ENCODE results near the gene PHF11.

The PHF11 gene

GRCh38 chr13:49516467-49516866, 20.7 kb downstream of the PHF11 start:
- no peak for TF ChIP-seq EZH2phosphoT487 (IDR thresholded peaks at IDR 0.05; ENCODE audit: low read depth)
- no peak for TF ChIP-seq CTCF (IDR thresholded peaks at IDR 0.05; ENCODE audit: low read depth, low read length)
- H3K9me3 ChIP-seq (ENCODE audit: insufficient read depth, low read length), result no peaks in the 10 kb centered on the region
- no peak overlapping the region for H3K9ac ChIP-seq (ENCODE audit: low read length)
- no peaks in the 10 kb centered on the region for H3K27me3 ChIP-seq (ENCODE audit: low read depth, low read length)
- H2AFZ ChIP-seq (ENCODE audit: low read depth, low read length), result no peak overlapping the region
- H3K4me2 ChIP-seq (ENCODE audit: low read length), result no peak overlapping the region
- no peak overlapping the region for H3K4me3 ChIP-seq (ENCODE audit: low read length)
- H3K36me3 ChIP-seq (replicated peaks; ENCODE audit: low read depth, low read length), result peaks cover 38% of the 10 kb centered on the region
- no peaks in the 10 kb centered on the region for H3K79me2 ChIP-seq (ENCODE audit: low read length)
- H3K27ac ChIP-seq (ENCODE audit: low read length), result no peak overlapping the region
- no peaks in the 10 kb centered on the region for H3K4me1 ChIP-seq (ENCODE audit: low read length)
- no peaks in the 10 kb centered on the region for H4K20me1 ChIP-seq (ENCODE audit: insufficient read depth, low read length)

DNA sequence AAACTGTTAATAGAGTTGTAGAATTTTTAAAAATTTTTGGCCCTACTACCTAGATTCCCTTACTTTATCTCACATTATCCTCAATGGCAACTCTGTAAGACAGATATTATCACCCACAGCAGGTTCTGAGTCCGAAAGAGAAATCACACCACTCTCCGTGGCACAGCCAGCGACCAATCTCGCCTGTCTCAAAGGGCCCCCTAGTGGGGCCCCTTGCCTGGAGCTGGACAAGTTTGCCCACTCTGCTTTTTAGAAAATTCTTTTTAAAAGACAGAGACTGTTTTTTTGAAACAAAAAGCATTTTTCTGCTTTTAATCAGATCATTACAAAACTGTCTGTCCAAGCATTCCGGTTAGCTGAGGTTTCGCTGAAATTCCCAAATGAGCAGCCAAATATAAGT, 21.7 kb downstream of the PHF11 start:
- H3K4me3 ChIP-seq (ENCODE audit: low read length), result no peak overlapping the region
- TF ChIP-seq EZH2phosphoT487 (IDR thresholded peaks at IDR 0.05; ENCODE audit: low read depth) (no peak), CTCF (IDR thresholded peaks at IDR 0.05; ENCODE audit: low read depth, low read length) (peak; percentile 40; the same call in 1 of the 2 replicates)
- H3K79me2 ChIP-seq (ENCODE audit: low read length), result no peaks in the 10 kb centered on the region
- no peak overlapping the region for H3K4me2 ChIP-seq (ENCODE audit: low read length)
- no peak overlapping the region for H3K9ac ChIP-seq (ENCODE audit: low read length)
- no peaks in the 10 kb centered on the region for H3K27me3 ChIP-seq (ENCODE audit: low read depth, low read length)
- no peak overlapping the region for H2AFZ ChIP-seq (ENCODE audit: low read depth, low read length)
- peaks cover 44% of the 10 kb centered on the region for H3K36me3 ChIP-seq (replicated peaks; ENCODE audit: low read depth, low read length)
- no peaks in the 10 kb centered on the region for H3K9me3 ChIP-seq (ENCODE audit: insufficient read depth, low read length)
- no peaks in the 10 kb centered on the region for H4K20me1 ChIP-seq (ENCODE audit: insufficient read depth, low read length)
- H3K4me1 ChIP-seq (ENCODE audit: low read length), result peaks cover 6% of the 10 kb centered on the region
- H3K27ac ChIP-seq (ENCODE audit: low read length), result no peak overlapping the region

DNA sequence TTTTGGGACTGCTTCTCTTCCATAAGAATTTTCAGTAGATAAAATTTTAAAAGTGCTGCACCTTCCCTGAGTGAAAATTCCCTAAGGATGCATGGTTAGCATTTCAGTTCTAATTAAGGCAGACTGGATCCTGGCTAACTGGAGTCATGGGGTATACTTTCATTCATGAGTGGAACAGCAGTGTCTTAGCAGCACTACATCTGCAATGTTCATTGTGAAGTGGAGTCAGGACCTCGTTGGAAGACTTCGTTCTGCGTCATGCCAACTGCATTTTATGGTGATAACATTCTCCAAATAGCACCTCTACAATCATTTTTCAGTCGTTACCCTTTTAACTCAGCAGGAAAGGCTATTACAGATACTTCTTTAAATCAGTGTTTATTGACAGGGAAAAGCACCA, 25.5 kb downstream of the PHF11 start:
- no peak overlapping the region for H3K27ac ChIP-seq (ENCODE audit: low read length)
- H4K20me1 ChIP-seq (ENCODE audit: insufficient read depth, low read length), result no peaks in the 10 kb centered on the region
- H3K36me3 ChIP-seq (replicated peaks; ENCODE audit: low read depth, low read length), result peaks cover 29% of the 10 kb centered on the region
- H3K27me3 ChIP-seq (ENCODE audit: low read depth, low read length), result no peaks in the 10 kb centered on the region
- H3K9ac ChIP-seq (ENCODE audit: low read length), result no peak overlapping the region
- H3K4me3 ChIP-seq (ENCODE audit: low read length), result no peak overlapping the region
- no peak overlapping the region for H3K4me2 ChIP-seq (ENCODE audit: low read length)
- H3K79me2 ChIP-seq (ENCODE audit: low read length), result no peaks in the 10 kb centered on the region
- no peaks in the 10 kb centered on the region for H3K9me3 ChIP-seq (ENCODE audit: insufficient read depth, low read length)
- H2AFZ ChIP-seq (ENCODE audit: low read depth, low read length), result no peak overlapping the region
- H3K4me1 ChIP-seq (ENCODE audit: low read length), result peaks cover 6% of the 10 kb centered on the region
- TF ChIP-seq EZH2phosphoT487 (IDR thresholded peaks at IDR 0.05; ENCODE audit: low read depth) (no peak), CTCF (IDR thresholded peaks at IDR 0.05; ENCODE audit: low read depth, low read length) (no peak)

DNA sequence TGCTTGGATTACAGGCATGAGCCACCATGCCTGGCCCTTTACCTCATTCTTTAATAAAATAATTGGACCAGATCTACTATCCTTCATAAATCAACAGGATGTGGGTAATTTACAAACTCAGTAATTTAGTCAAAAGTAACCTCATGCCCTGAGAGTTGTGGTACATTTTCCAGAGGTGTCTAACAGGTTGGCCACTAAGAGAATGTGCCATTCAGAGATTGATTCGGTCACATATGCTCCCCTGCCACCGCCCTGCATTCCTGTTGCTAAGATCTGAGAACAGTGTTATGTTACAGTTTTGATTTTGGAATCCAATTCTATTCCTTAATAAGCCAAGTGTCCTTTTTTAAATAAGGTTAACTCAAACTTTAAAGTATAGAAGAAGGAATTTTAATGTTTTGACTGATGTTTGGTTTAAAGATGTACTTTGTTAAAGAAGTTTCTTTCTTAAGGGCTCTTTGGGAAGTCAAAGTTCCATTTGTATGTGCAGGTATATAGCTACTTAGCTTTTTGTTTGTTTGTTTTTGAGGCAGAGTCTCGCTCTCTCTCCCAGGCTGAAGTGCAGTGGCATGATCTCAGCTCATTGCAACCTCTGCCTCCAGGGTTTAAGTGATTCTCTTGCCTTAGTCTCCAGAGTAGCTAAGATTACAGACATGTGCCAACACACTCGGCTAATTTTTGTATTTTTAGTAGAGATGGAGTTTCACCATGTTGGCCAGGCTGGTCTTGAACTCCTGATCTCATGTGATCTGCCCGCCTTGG, 29.2 kb downstream of the PHF11 start:
- peaks cover 6% of the 10 kb centered on the region for H3K4me1 ChIP-seq (ENCODE audit: low read length)
- H3K4me2 ChIP-seq (ENCODE audit: low read length), result no peak overlapping the region
- no peak overlapping the region for H2AFZ ChIP-seq (ENCODE audit: low read depth, low read length)
- H3K27ac ChIP-seq (ENCODE audit: low read length), result no peak overlapping the region
- TF ChIP-seq EZH2phosphoT487 (IDR thresholded peaks at IDR 0.05; ENCODE audit: low read depth) (no peak), CTCF (IDR thresholded peaks at IDR 0.05; ENCODE audit: low read depth, low read length) (no peak)
- no peak overlapping the region for H3K9ac ChIP-seq (ENCODE audit: low read length)
- no peaks in the 10 kb centered on the region for H3K27me3 ChIP-seq (ENCODE audit: low read depth, low read length)
- H3K9me3 ChIP-seq (ENCODE audit: insufficient read depth, low read length), result no peaks in the 10 kb centered on the region
- H3K36me3 ChIP-seq (replicated peaks; ENCODE audit: low read depth, low read length), result peaks cover 25% of the 10 kb centered on the region
- no peaks in the 10 kb centered on the region for H3K79me2 ChIP-seq (ENCODE audit: low read length)
- no peaks in the 10 kb centered on the region for H4K20me1 ChIP-seq (ENCODE audit: insufficient read depth, low read length)
- H3K4me3 ChIP-seq (ENCODE audit: low read length), result no peak overlapping the region
